Measurements from ENCODE around the gene PCNT. TPM values are rescaled to one million over a fixed set of nuclear protein-coding genes. Genes with fewer than 3 reads are reported as not detected.

The PCNT gene
- total RNA-seq, 1 donor: 19.2 TPM

GRCh38 chr21:46386734-46387088, 62.8 kb downstream of the PCNT start:
- H4K20me1 ChIP-seq (ENCODE audit: insufficient read depth, low read length): no peaks in the 10 kb centered on the region
- no peak overlapping the region for H3K27ac ChIP-seq (ENCODE audit: low read depth, low read length)
- no peak overlapping the region for H3K4me3 ChIP-seq (ENCODE audit: insufficient read depth, low read length)
- H2AFZ ChIP-seq (ENCODE audit: low read length): no peak overlapping the region
- H3K36me3 ChIP-seq (ENCODE audit: insufficient read depth, low read length): peaks cover 2% of the 10 kb centered on the region
- TF ChIP-seq CTCF (IDR thresholded peaks at IDR 0.05; ENCODE audit: extremely low read depth, low read depth, low read length): no peak
- H3K9me3 ChIP-seq (ENCODE audit: low read depth, low read length): no peaks in the 10 kb centered on the region
- DNase-seq (ENCODE audit: insufficient read length, low spot score, missing footprints): no peak
- H3K27me3 ChIP-seq (ENCODE audit: insufficient read depth, low read length): no peaks in the 10 kb centered on the region
- no peaks in the 10 kb centered on the region for H3K4me1 ChIP-seq (ENCODE audit: insufficient read depth, low read length)
- no peak overlapping the region for H3K4me2 ChIP-seq (ENCODE audit: insufficient read depth, low read length)
- peaks cover 35% of the 10 kb centered on the region for H3K79me2 ChIP-seq (ENCODE audit: insufficient read depth, low read length)

- no peak overlapping the region for H3K27ac ChIP-seq (ENCODE audit: low read depth, low read length)
- peaks cover 20% of the 10 kb centered on the region for H3K79me2 ChIP-seq (ENCODE audit: insufficient read depth, low read length)
- no peaks in the 10 kb centered on the region for H3K9me3 ChIP-seq (ENCODE audit: low read depth, low read length)
- H3K4me1 ChIP-seq (ENCODE audit: insufficient read depth, low read length): peaks cover 11% of the 10 kb centered on the region
- H2AFZ ChIP-seq (ENCODE audit: low read length): no peak overlapping the region
- no peak for TF ChIP-seq CTCF (IDR thresholded peaks at IDR 0.05; ENCODE audit: extremely low read depth, low read depth, low read length)
- no peak overlapping the region for H3K4me3 ChIP-seq (ENCODE audit: insufficient read depth, low read length)
- peak; percentile 65 for DNase-seq (ENCODE audit: insufficient read length, low spot score, missing footprints)
- H4K20me1 ChIP-seq (ENCODE audit: insufficient read depth, low read length): peaks cover 2% of the 10 kb centered on the region
- H3K4me2 ChIP-seq (ENCODE audit: insufficient read depth, low read length): no peak overlapping the region
- no peaks in the 10 kb centered on the region for H3K36me3 ChIP-seq (ENCODE audit: insufficient read depth, low read length)
- no peaks in the 10 kb centered on the region for H3K27me3 ChIP-seq (ENCODE audit: insufficient read depth, low read length)
These were observed 64.4 kb downstream of the PCNT start for GRCh38 chr21:46388206-46388880.

GRCh38 chr21:46388896-46389295, 64.9 kb downstream of the PCNT start:
- H3K4me2 ChIP-seq (ENCODE audit: insufficient read depth, low read length): no peak overlapping the region
- H3K79me2 ChIP-seq (ENCODE audit: insufficient read depth, low read length): peaks cover 18% of the 10 kb centered on the region
- H3K27me3 ChIP-seq (ENCODE audit: insufficient read depth, low read length): no peaks in the 10 kb centered on the region
- no peak overlapping the region for H2AFZ ChIP-seq (ENCODE audit: low read length)
- no peak overlapping the region for H3K4me3 ChIP-seq (ENCODE audit: insufficient read depth, low read length)
- no peaks in the 10 kb centered on the region for H3K36me3 ChIP-seq (ENCODE audit: insufficient read depth, low read length)
- TF ChIP-seq CTCF (IDR thresholded peaks at IDR 0.05; ENCODE audit: extremely low read depth, low read depth, low read length): no peak
- DNase-seq (ENCODE audit: insufficient read length, low spot score, missing footprints): peak; percentile 56
- peaks cover 6% of the 10 kb centered on the region for H4K20me1 ChIP-seq (ENCODE audit: insufficient read depth, low read length)
- no peaks in the 10 kb centered on the region for H3K9me3 ChIP-seq (ENCODE audit: low read depth, low read length)
- H3K4me1 ChIP-seq (ENCODE audit: insufficient read depth, low read length): peaks cover 17% of the 10 kb centered on the region
- H3K27ac ChIP-seq (ENCODE audit: low read depth, low read length): no peak overlapping the region

- Histone ChIP-seq H4K20me1 (ENCODE audit: insufficient read depth, low read length) (peaks cover 9% of the 10 kb centered on the region), H3K4me2 (ENCODE audit: insufficient read depth, low read length) (no peak overlapping the region), H3K9me3 (ENCODE audit: low read depth, low read length) (no peaks in the 10 kb centered on the region), H3K36me3 (ENCODE audit: insufficient read depth, low read length) (no peaks in the 10 kb centered on the region), H3K4me3 (ENCODE audit: insufficient read depth, low read length) (no peak overlapping the region), H2AFZ (ENCODE audit: low read length) (no peak overlapping the region), H3K79me2 (ENCODE audit: insufficient read depth, low read length) (peaks cover 4% of the 10 kb centered on the region), H3K27me3 (ENCODE audit: insufficient read depth, low read length) (no peaks in the 10 kb centered on the region), H3K4me1 (ENCODE audit: insufficient read depth, low read length) (peaks cover 22% of the 10 kb centered on the region), H3K27ac (ENCODE audit: low read depth, low read length) (no peak overlapping the region)
- peak; percentile 58 for DNase-seq (ENCODE audit: insufficient read length, low spot score, missing footprints)
- no peak for TF ChIP-seq CTCF (IDR thresholded peaks at IDR 0.05; ENCODE audit: extremely low read depth, low read depth, low read length)
These were observed 66.9 kb downstream of the PCNT start for GRCh38 chr21:46390603-46391545.
